CD1c-positive myeloid dendritic cell (primary cell): ENCODE results near the gene VAMP2.

Source experiments
- DNase-seq: peaks from one replicate; pipeline ENCODE4 v3.0.0-alpha.2; 2016; ENCODE audit errors: extremely low spot score

Gene VAMP2

DNA sequence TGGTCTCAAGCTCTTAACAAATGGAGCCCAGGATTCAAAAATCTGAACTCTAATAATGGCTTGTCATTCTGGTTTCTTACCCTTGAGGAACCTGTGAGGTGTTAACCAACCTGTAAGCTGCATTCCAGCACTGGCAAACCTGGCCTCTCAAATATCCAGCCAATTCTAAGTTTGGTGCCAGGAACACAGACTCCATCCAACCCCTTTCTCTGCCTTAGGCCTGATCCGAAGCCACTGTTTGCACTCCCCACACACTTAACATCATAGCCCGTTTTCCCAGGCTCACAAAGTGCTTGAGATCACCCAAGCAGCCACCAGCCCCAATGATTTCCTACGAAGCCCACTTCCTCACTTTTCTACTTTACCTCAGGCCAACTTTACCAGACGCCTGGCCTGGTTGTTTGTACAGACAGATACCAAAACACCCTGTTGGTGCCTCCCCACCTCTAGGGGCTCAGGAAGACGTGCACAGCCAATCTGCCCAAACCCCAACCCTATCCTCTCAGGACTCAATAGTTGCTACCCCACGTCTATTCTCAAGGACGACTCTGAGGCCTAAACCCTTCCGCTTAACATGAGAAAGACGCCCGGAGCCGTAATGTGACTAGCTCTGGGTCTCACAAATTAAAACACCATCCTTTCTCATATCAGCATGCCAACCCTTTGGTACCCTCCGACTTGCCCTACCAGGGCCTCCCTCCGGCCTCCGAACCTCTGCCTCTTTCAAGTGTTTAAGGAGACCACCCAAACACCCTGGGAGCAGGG lies 7.3 kb downstream of the VAMP2 start:
- no peak for DNase-seq

DNA sequence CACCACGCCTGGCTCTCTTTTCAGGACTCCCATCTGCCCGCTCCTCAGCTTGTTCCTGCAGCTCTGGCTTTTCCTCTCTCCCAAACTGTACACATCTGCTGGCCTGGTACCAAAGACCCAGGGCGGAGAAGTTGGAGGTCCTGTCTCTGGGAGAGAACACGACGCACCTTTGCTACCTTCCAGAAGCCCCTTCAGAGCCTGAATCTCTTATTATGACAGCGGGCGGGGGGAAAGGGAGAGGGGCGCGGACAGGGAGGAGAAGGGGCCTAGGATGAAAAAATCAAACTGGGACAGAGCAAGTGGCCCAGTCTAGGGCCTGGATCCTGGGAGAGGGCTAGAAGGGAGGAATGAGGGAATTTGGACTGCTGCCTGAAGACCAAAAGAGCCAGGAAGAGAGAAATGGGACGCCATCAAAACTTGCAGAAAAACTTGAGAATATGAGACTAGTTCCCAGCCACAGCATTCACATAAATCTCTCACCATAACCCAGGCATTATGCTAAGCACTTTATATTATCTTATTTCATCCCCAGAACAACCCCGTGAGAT lies 8.1 kb downstream of the VAMP2 start:
- DNase-seq: no peak

DNA sequence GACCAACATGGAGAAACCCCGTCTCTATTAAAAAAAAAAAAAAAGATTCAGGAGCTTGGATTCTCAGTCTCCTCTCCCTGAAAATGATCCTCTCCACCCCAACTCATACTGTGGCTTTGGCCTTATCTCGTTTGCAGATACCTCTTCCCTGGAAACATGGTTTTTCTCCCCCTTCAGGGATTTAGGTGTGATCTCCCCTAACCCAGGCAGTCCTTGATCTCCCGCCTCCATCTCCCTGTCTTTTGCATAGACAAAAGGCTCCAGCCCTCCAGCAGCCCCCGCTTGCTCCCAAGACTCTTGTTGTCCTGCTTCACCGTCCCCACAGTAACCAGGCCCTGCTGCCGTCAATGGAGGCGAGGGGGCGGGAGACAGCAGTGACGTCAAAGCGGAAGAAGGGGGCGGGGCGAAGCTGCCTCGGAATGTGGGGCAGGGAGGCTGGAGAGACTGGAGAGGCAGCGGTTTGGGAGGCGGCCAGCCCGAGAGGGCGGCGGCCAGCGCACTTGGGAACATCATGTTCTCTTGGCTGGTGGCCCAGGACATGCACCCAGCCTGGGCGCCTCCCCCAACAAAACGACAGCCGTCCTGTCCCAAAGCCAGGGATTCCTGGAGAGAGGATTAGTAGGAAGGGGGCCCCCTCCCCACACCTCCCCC lies 8.7 kb downstream of the VAMP2 start:
- DNase-seq: peak; percentile 98

DNA sequence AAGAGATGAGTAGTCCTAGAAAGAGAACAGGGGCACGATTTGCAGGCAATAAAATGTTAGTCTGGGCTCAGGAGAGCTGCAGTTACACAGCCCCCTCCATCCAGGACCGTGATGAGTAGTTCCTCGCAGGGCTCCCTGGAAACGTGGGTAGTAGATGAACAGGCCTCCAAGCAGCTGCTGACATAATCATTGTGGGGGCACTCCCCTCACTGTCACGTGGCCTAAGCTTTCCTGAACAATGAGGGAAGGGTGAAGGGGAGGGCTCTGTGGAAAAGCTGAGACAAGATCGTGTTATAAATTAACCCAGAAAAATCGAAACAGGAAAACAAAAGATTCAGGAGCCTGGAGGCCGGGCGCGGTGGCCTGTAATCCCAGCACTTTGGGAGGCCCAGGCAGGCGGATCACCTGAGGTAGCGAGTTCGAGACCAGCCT lies 9.2 kb downstream of the VAMP2 start:
- peak; percentile 96 for DNase-seq

DNA sequence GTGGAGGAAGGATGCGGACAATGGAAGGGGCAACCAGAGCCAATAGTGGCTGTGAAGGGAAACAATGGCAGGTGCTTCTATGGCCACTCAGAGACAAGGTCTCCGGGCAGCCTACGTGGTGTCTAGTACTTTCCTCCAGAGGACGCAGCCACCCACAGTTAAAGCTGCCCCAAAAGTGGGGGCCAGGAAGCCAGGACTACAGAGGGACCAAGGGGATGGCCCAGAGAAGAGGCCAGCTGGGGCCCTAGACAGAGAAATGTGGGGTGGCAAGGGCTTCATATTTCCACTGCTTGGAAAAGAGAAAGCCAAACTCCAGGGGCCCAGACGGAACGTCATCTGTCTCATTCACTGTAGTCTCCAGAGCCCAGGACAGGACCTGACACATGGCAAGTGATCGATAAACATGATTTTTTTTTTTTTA lies 9.7 kb downstream of the VAMP2 start:
- DNase-seq: no peak

DNA sequence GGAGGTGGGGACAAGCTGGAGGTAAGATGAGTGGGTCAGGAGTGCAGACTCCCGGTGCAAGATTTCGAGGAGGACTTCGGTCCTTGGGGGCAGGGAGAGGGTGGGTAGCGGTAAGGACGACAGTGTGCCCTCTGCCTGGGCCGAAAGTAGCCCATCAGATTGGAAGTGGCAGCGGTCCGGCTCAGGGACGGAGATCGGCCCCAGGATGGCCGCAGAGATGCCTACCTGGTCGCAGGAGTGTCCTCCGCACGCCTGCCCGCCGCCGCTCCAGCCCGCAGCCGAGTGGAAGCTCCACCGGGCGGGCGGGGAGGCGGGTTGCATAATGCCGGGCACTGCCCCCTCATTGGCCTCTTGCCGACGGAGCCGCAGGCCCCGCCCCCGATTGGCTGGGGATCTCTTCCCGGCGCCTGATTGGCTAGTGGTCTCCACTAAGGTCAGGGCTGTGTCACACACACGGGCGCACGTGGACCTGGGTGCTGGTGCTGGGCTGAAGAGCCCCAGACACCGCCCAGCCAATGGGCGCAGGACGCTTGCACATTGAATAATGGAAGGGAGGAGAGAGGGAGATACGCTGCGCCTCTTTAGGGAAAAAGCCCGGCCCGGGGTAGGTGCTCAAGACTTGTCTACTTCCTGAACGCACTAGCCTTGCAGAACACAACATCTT lies 10.5 kb downstream of the VAMP2 start, which contains the start of gene PER1:
PER1 (minus strand) TSS at position 293 of the 664 bp plus-strand sequence. CDS start 1,698 bp downstream, outside the sequence.
- peak; percentile 93 for DNase-seq

DNA sequence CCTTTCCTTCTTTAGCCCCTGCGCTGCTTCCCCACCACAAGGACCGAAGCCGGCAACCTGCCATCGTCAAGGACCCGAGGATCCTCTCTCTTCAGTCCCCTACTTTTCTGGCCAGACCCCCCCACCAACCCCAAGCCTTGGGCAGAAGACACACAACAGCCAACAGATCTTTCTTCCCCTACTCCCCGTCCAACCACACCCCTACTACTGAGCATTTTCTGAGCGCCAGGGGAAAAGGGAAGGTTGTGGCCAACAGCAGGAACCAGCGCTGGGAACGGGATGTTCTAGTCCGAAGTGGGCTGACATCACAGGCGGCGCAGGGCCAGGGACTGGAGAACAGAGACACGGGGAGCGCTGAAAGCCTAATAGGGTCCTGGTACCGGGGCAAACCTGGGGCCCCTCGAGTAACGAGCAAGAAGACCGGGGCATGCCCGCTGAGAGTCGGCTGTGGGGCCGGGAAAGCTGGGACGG lies 11.1 kb downstream of the VAMP2 start:
- peak; percentile 93 for DNase-seq

DNA sequence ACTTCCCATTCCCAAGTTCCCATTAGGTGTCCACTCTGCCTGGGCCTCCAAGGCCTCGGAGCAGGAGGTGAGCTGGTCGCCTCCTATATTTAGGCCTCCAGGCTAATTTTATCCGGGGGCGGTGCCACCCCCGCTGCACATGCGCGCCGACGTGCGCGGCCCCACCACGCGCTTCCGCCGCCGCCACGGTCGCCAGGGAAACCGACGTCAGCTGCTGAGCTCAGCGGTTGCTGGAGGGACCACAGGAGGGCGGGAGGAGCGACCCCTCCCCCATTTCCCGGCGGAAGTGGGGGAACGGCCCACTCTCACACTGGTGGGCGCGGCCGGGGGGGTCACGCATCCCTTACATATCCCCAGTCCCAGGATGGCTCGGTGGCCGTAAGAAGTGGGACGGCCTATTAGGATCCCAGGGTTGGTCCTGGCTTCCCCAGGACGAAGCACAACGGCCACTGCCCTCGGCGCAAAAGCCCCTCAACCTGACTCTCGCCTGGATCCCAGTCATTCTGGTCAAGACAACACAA lies 11.6 kb downstream of the VAMP2 start:
- DNase-seq: peak; percentile 92

DNA sequence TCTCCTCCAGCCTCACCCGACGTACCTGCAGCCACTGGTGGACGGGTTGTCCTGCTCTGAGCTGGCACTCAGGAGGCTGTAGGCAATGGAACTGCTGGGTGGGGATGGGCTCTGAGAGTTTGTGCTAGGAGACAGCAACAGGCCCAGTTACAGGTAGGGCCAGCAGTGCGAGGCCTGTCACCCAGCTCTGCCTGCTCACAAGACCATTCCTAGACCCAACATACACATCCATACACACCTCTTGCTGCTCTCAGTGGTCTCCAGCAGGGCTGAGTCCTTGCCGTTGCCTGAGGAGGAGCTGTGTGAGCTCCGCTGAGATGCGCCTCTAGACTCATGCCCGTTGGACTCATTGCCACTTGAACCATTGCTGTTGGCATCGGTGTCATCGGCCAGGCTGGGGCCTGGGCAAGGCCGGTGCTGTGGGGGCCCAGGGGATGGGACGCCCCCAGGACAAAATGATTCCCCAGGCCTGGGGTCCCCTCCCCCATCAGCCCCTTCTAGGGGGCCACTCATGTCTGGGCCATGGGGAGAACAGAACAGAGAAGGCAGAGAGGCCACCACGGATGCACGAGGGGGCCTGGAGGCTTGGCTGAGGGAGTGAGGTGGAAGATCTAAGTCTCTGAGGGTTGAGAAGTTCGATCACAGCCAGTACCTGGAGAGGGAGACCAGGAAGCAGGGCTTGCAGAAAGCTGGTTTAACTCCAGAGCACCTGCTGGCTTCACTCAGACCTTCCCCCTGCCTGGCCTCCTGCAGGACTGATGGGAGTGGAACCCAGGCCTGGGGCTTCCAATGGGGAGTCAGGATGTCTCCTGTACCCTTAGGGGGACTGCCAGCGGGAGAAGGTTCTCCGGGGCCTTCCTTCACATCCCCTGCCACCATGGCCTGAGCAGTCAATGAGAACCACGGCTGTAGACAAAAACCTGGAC lies 12.3 kb downstream of the VAMP2 start:
- no peak for DNase-seq

DNA sequence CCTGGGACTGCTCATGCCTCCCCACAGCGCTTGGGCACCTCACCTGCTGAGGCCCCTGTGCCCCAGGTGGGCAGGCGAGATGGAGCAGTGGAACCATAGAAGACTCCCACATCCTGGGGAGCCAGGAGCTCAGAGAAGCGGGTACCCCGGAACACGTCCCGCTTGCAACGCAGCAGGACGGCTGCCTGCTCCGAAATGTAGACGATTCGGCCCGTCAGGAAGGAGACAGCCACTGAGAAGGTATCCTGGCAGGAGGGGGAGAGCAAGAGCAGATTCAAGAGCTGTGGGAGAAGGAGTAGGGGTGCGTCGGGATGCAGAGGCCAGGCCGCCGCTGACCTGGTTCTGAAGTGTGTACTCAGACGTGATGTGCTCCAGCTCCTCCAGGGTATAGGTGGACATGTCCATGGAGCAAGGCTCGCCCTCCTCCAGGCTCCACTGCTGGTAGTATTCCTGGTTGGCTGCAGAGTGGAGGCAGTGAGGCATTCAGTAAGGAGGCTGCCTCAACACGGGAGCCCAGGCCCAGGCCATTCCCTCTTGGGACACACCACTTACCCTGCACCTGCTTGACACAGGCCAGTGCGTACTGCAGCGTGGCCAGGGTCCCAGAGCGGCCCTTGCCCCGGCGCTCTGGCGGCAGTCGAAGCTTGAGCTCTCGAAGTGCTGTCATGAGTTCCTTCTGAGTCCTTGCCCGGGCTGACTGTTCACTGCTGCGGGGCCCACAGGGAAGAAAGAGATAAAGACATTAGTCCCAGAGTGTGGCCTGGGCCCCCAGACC lies 13.1 kb downstream of the VAMP2 start:
- DNase-seq: no peak

DNA sequence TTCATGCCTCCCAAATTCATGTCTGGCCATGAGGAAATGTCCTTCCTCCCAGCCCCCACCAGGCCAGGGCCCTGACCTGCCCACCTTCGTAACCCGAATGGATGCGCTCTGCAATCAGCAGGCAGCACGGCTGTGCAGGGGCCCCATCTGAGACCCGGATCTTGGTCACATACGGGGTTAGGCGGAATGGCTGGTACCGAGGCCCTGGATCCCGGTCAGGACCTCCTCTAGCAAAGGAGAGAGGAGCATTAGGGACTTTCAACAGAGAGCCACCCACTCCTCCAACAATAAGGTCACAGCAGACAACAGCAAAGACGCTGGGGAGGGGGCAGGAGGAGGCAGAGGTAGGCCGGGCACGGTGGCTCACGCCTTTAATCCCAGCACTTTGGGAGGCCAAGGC lies 14.2 kb downstream of the VAMP2 start:
- no peak for DNase-seq

DNA sequence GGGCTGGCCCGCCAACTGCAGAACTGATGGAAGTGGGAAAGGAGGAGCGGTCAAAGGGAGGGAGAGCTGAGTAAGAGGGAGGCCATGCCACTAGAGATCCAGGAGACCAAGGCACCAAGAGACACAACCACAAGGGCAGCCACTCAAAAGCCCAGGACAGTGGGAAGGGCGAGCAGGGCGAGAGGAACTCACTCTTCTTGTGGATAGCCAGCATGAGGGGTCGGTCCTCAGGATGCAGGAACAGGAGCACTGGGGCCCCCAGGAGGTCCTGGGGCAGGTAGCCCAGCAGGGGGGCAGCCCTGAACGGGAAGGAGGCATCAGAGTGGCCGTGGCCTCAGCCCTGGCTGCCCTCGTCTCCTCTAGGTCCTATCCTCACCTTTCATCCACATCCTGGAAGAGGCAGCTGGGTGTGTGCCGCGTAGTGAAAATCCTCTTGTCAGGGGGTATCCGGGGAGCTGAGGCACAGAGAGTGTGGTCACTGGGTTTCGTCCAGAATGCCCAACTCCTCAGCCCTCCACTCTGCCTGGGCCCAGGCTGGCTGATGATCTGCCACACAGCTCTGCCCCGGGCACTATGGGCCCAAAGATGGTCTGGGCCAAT lies 14.8 kb downstream of the VAMP2 start:
- no peak for DNase-seq

DNA sequence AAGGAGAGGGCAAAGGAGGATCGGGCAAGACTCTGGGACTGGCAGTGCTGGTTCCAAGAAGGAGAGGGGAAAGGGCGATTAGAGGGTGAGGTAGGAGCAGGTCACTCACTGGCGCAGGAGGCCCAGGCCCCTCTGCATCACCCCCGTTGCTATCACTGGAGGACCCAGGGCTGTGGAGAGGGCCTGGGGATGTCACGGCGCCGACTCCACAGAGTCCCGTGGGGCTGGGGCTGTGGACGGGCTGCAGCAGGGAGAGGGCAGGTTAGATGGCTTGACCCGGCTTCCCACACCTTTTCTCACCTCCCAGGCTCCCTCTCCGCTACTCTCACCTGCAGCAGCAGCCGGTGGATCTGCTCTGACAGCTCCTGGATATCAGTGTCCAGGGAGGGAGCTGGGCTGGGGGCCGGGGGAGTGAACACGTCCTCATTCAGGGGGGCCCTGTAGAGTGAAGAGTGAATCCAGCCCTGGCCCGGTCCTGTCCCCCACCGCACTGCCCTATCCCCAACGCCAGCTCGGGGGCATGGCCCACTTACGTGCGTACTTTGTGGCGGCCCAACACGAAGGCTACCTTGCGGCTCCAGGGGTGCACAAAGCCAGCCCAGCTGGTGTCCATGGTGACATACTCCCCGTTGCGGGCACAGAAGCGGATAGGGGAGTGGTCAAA lies 15.5 kb downstream of the VAMP2 start:
- DNase-seq: no peak

DNA sequence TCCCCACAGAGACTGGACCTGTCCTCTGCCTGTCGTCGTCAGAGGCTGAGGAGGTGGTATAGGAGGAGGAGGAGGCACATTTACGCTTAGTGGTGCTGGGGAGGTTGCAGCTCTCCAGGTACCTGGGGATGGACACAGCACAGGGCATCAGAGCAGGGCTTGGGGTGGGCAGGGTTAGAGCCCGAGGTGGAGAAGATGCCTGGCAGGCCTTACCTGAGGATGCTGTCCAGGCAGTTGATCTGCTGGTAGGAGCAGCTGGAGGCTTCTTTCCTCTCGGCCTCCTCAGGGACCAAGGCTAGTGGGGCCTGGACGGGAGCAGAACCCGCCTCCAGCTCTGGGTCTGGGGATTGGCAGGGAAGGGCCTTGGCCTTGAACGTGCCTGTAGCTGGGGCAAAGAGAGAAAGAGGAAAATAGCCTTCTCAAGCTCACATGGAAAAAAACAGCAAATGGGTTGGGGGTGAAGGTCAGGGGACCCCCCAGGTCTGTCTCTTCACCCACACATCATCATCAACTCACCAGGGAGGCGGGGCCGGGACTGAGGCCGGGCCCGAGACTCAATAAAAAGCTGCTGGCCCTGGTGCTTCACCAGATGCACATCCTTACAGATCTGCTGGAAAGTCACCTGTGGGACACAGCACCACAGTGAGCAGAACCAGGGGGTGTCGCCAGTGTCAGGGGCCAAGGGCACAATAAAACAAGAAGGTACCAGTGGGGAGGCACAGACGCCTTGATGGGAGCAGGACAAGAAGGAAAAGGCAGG lies 16.2 kb downstream of the VAMP2 start:
- DNase-seq: no peak

DNA sequence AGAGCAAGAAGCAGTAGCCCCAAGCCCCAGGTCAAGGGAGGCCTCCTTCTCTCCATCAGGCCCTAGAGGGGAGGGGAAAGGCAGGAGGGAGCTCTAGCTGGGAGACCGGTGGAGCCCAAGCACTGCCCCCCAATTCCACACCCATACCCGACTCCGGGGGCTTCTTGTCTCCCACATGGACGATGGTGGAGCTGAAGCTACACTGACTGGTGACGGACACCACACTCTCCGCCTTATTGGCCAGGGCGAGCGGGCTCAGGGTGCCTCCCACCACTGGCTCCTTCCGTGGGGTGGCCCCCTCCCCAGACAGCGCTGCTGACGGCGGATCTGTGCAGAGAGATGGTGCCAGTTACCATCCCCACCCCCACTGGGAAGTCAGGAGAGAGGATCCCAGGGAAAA lies 16.9 kb downstream of the VAMP2 start:
- DNase-seq: no peak

DNA sequence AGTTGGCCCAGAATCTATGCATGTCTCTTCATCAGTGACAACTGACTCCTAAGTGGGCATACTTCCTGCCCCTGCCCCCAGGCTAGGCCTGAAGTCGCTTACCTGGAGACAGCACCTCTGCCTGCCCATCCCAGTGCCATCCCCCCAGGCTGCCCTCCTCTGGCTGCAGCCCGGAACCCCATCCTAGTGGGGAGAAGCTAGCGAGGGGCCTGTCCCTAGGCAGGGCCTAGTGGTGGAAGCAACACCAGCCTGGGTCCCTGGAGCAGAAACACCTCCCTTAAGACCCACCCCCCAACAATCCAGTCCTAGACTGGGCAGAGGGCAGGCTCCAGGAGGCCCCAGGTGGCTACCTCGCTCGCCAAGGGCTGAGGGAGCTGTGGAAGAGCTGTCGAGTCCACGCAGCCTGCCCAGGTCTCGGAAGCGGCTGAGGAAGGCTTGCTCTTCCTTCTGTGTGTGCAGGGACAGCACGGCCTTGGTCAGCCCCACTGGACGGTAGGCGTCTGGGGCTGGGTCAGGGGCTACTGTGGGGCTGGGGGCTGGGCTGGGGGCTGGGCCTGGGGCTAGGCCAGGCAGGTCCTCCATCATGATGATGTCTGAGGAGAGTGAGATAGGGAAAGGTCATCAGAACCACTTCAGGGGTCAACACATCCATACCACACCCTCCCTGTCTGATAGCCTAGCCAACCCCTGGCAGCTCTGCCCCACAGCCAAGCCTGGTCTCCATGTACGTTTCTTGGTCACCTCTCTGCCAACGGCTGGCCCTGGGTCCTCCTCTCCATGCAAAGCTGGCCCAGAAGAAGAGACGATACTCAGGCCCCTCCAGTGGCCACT lies 18.1 kb downstream of the VAMP2 start:
- no peak for DNase-seq

DNA sequence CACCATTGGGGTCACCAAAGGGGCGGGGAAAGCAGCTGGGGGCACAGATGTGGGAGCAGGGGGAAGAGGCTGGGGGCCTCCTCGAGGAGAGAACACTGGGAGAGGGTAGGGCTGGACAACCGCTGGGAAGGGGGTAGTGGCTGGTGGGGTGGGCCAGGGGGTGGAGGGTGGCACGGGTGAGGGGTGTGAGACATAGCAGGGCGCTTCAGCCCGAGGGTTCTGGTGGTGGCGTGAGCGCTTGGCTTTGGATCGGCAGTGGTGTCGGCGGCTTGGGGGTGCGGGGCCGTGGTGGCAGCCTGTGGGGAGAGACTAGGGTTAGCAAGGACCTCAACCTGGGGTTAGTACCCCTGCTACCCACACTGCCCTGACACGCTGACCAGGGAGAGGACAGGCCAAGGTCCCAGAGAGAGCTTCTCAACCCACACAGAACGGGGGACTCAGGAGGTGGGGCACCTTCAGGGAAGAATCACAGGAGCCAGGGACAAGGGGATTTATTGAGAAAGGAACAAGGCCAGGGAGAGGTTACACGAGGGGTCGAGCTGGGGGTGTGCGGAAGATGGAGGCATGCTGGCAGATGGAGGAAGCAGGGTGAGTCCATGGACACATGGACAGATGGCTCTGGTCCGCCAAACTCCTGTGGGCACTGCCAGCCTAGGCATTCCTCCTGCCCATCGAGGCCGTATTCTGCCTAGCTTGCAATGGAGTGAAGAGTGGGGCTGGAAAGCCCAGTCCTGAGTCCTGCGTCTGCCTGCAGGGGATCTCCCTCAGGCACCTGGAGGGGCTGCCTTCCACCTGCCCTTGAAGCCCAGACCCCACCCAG lies 19.0 kb downstream of the VAMP2 start:
- no peak for DNase-seq
